ENCODE data around the gene ZNF487. TPM values are rescaled to one million over a fixed set of nuclear protein-coding genes. Genes with fewer than 3 reads are reported as not detected.
"Not testable (repeated sequence)": the region's sequence is repeated elsewhere in the genome, so short reads cannot be mapped to it uniquely, and the experiment has no call there.

The ZNF487 gene
- total and polyA plus RNA-seq, 2 of the 13 experiments (the other 11 are each of a cell fraction or from before 2014, with no cell fraction given): 7.4 to 8.8 TPM

DNA sequence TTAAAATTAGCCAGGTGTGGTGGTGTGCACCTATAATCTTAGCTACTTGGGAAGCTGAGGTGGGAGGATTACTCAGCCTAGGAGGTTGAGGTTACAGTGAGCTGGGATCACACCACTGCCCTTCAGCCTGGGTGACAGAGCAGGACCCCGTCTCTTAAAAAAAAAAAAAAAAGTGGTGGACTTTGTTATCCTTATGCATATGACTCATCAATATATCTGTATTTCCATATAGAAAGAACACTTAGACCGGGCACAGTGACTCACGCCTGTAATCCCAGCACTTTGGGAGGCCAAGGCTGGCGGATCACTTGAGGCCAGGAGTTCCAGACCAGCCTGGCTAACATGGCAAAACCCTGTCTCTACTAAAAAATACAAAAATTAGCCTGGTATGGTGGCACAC lies 15.0 kb upstream of the ZNF487 start:
- Histone ChIP-seq H3K4me1 (ENCODE audit: insufficient read depth, low read length) (peaks cover 70% of the 10 kb centered on the region), H3K4me2 (ENCODE audit: low read depth, low read length) (peak overlapping the region; percentile 87), H3K27ac (ENCODE audit: extremely low read length, insufficient read depth, low read length) (peak overlapping the region; percentile 99), H3K4me3 (replicated peaks in 1 of 3; ENCODE audit: insufficient read depth in 1 of 3, low read depth in 2 of 3, low read length in 3 of 3) (peak overlapping the region in 1 of 3 experiments; percentile 64; a peak in 1 of 6 replicates), H3K9ac (ENCODE audit: insufficient read depth, low read depth, low read length) (peak overlapping the region; percentile 81)
- FAIRE-seq; H3K36me3 ChIP-seq (replicated peaks in 1 of 2; ENCODE audit: control insufficient read depth in 1 of 2, insufficient read depth in 2 of 2, low read length in 2 of 2); H3K9me3 ChIP-seq (ENCODE audit: low read length); CTCF ChIA-PET (ENCODE audit: low intra/inter-chr PET ratio, low total read pairs); H4K20me1 ChIP-seq (ENCODE audit: insufficient read depth, low read length); H3K27me3 ChIP-seq (ENCODE audit: control insufficient read depth in 1 of 2, insufficient read depth in 2 of 2, low read length in 2 of 2); H2AFZ ChIP-seq (ENCODE audit: low read length); BruUV-seq (replicated peaks); ATAC-seq; H3K79me2 ChIP-seq (ENCODE audit: insufficient read depth, low read length); TF ChIP-seq CREB1 (CRISPR knock-in tag; IDR thresholded peaks at IDR 0.05): not testable (repeated sequence)
- POLR2A ChIA-PET: interaction anchor here (0.9 to 4.9 kb wide), 5 partner anchors 10 to 24 kb away, joined by 3 to 39 read pairs (median 19); partner anchors contain the start of genes HNRNPF and ZNF487
- TF ChIP-seq, protein P1, sequence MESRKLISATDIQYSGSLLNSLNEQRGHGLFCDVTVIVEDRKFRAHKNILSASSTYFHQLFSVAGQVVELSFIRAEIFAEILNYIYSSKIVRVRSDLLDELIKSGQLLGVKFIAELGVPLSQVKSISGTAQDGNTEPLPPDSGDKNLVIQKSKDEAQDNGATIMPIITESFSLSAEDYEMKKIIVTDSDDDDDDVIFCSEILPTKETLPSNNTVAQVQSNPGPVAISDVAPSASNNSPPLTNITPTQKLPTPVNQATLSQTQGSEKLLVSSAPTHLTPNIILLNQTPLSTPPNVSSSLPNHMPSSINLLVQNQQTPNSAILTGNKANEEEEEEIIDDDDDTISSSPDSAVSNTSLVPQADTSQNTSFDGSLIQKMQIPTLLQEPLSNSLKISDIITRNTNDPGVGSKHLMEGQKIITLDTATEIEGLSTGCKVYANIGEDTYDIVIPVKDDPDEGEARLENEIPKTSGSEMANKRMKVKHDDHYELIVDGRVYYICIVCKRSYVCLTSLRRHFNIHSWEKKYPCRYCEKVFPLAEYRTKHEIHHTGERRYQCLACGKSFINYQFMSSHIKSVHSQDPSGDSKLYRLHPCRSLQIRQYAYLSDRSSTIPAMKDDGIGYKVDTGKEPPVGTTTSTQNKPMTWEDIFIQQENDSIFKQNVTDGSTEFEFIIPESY (CRISPR knock-in tag; IDR thresholded peaks at IDR 0.05): peak; percentile 90
- TF ChIP-seq NCOR1 (IDR thresholded peaks at IDR 0.05; ENCODE audit: borderline replicate concordance, low read length): peak; percentile 23; the same call in 1 of the 2 replicates
- TF ChIP-seq CHD4 (IDR thresholded peaks at IDR 0.05; ENCODE audit: borderline replicate concordance, low read length): peak; percentile 14; the same call in 1 of the 2 replicates
- TF ChIP-seq ZNF569 (CRISPR knock-in tag; IDR thresholded peaks at IDR 0.05; ENCODE audit: borderline replicate concordance): 0 out of 2 replicates have a peak, but pooled peaks have one; percentile 1
- TF ChIP-seq FOSL1 (CRISPR knock-in tag; IDR thresholded peaks at IDR 0.05; ENCODE audit: borderline replicate concordance): peak; percentile 35; the same call in 1 of the 2 replicates
- TF ChIP-seq SALL1 (CRISPR knock-in tag; IDR thresholded peaks at IDR 0.05): peak; percentile 20; the same call in 1 of the 2 replicates
- peak; percentile 71 for TF ChIP-seq CREB1 (IDR thresholded peaks at IDR 0.05)
- TF ChIP-seq FOSL2 (CRISPR knock-in tag; IDR thresholded peaks at IDR 0.05): peak; percentile 89
- TF ChIP-seq ZMYM2 (CRISPR knock-in tag; IDR thresholded peaks at IDR 0.05): peak; percentile 89
- TF ChIP-seq, protein P2, sequence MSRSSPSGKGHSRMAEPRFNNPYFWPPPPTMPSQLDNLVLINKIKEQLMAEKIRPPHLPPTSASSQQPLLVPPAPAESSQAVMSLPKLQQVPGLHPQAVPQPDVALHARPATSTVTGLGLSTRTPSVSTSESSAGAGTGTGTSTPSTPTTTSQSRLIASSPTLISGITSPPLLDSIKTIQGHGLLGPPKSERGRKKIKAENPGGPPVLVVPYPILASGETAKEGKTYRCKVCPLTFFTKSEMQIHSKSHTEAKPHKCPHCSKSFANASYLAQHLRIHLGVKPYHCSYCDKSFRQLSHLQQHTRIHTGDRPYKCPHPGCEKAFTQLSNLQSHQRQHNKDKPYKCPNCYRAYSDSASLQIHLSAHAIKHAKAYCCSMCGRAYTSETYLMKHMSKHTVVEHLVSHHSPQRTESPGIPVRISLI (CRISPR knock-in tag; IDR thresholded peaks at IDR 0.05; ENCODE audit: borderline replicate concordance): peak; percentile 52; the same call in 1 of the 2 replicates
- TF ChIP-seq ZKSCAN1 (IDR thresholded peaks at IDR 0.05; ENCODE audit: low read length): 0 out of 2 replicates have a peak, but pooled peaks have one; percentile 16
- TF ChIP-seq ZNF460 (CRISPR knock-in tag; IDR thresholded peaks at IDR 0.05; ENCODE audit: borderline replicate concordance): peak; percentile 89
- peak; percentile 78 for TF ChIP-seq NFE2L2 (IDR thresholded peaks at IDR 0.05; ENCODE audit: low read length)
- peak; percentile 27; the same call in 1 of the 2 replicates for TF ChIP-seq SAP130 (CRISPR knock-in tag; IDR thresholded peaks at IDR 0.05; ENCODE audit: low read depth)
- in situ Hi-C loops (cut with HindIII; ENCODE audit: extremely low pct_ligation_motif_present, low pct_unique_long_range_greater_than_20kb): loop anchor here (25.0 kb wide), 1 partner anchor 1540 kb away; the partner anchor contains the start of gene RASSF4
- peak; percentile 50 for DNase-seq (ENCODE audit: low spot score)
- intact Hi-C loops (cut with micrococcal nuclease; ENCODE audit: unreplicated experiment): loop anchor here (1.0 kb wide), 1 partner anchor 26 kb away; no protein-coding TSS in a partner anchor
- WGBS (ENCODE audit: low lambda C conversion rate): 32% methylated on average over 4 of the region's 4 CpGs

Data from HepG2 (cell line).